Measurements from ENCODE around the gene ZDHHC12.
"Not testable (repeated sequence)": the region's sequence is repeated elsewhere in the genome, so short reads cannot be mapped to it uniquely, and the experiment has no call there.

ZDHHC12 gene

DNA sequence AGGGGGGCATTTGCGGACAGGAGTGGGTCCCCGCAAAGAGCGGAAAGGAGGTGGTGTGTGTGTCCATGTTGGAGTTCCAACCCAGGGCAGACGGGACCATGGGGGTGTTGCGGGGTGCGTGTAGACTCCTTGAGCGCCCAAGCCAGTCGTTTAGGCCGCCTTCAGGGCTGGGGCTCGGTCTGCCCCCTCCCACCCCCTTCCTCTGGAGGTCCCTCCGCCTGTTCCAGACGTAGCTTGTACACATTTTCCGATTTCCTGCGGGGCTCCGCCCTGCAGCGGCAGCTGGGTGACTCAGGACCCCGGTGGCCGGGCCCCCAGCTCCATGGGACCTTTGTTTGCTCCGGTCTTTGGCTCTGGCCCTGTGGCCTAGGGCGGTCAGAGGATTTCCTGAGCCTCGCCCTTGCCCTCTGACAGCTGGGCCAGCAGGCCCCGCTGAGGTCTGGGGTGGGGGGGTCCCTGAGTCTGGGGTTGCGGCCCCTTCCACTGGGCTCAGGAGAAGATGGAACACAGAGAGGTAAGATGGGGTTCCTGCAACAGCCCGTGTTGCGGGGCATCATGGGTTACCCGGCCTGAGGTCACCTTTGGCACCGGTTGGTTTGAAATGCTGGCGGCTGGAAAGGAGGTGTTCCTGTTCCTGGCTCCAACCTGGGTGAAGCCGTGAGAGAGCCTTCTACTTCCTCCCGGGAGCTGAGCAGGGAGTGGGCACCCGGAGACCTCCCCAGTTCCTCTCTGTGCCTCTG lies 20.1 kb downstream of the ZDHHC12 start:
- no peaks in the 10 kb centered on the region for H3K27me3 ChIP-seq (replicated peaks in 2 of 5; ENCODE audit: control insufficient read depth in 4 of 5, insufficient read depth in 5 of 5, low read length in 4 of 5)
- H3K4me3 ChIP-seq (ENCODE audit: control insufficient read depth in 1 of 7, extremely low read depth in 1 of 7, insufficient read depth in 4 of 7, low read depth in 2 of 7, low read length in 6 of 7) = peak overlapping the region; percentile 65 to 94 (median 81)
- H3K36me3 ChIP-seq (ENCODE audit: control insufficient read depth in 4 of 4, insufficient read depth in 4 of 4, low read length in 3 of 4) = peaks cover 0 to 26% (median 12%) of the 10 kb centered on the region in 4 experiments
- 59% methylated on average over 22 of the region's 31 CpGs for WGBS (ENCODE audit: insufficient coverage)
- H3K27ac ChIP-seq (ENCODE audit: insufficient read depth in 1 of 2, low read depth in 1 of 2, low read length in 2 of 2, poor library complexity in 1 of 2, severe bottlenecking in 2 of 2) = peak overlapping the region in 1 of 2 experiments; percentile 58
- DNase-seq = no peak
- ChIA-PET CTCF (interaction anchor here (1.0 kb wide), 1 partner anchor 45 kb away, joined by 3 read pairs; no protein-coding TSS in a partner anchor), POLR2A (no interaction called here)
- H3K4me1 ChIP-seq (ENCODE audit: control extremely low read depth in 1 of 4, control insufficient read depth in 4 of 4, insufficient read depth in 4 of 4, low read length in 3 of 4) = peaks cover 0 to 18% (median 11%) of the 10 kb centered on the region in 4 experiments
- H3K9me3 ChIP-seq (ENCODE audit: control extremely low read depth in 1 of 5, control insufficient read depth in 4 of 5, insufficient read depth in 2 of 5, low read depth in 1 of 5, low read length in 4 of 5) = no peaks in the 10 kb centered on the region

DNA sequence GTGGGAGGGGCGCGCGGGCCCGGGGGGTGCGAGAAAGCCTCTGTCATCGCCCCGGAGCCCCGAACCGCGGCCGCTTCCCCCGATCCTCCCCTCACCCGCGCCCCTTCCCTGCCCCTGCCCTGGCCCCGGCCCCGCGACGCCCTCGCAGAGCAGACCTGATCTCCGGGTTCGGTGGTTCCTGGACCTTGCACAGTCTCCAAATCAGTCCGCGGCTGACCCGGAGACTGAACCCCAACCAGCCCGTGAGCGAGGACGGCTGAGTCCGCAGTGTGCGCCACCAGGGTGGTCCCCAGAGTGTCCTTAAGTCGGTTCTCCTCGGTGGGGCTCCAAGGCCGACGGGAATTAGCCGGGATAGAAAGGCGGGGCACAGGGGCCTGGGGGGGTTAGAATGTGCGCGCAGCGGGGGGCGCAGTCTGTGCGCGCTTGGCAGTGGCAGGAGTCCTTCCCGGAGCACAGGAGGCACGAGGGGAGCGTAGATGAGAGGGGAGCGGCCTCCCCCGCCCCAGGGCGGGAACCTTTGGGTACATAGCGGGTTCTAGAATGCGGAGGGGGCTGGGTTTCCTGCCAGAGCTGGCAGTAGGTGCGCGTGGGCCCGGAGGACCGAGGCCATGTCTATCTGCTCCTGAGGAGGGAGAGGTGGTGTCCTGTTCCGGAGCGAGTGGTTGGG lies 20.8 kb downstream of the ZDHHC12 start:
- WGBS (ENCODE audit: insufficient coverage) = 4% methylated on average over 33 of the region's 55 CpGs
- H3K27ac ChIP-seq (ENCODE audit: insufficient read depth in 1 of 2, low read depth in 1 of 2, low read length in 2 of 2, poor library complexity in 1 of 2, severe bottlenecking in 2 of 2) = peak overlapping the region in 1 of 2 experiments; percentile 58

GRCh38 chr9:128702445-128702948 lies 21.4 kb downstream of the ZDHHC12 start, which contains the start of gene PKN3:
TSS of gene PKN3 (plus strand) at chr9:128702503. CDS start at chr9:128702916, 413 bp downstream.
- peaks cover 0 to 25% (median 11%) of the 10 kb centered on the region in 4 experiments for H3K36me3 ChIP-seq (ENCODE audit: control insufficient read depth in 4 of 4, insufficient read depth in 4 of 4, low read length in 3 of 4)
- peaks cover 0 to 18% (median 11%) of the 10 kb centered on the region in 4 experiments for H3K4me1 ChIP-seq (ENCODE audit: control extremely low read depth in 1 of 4, control insufficient read depth in 4 of 4, insufficient read depth in 4 of 4, low read length in 3 of 4)
- no peaks in the 10 kb centered on the region for H3K9me3 ChIP-seq (ENCODE audit: control extremely low read depth in 1 of 5, control insufficient read depth in 4 of 5, insufficient read depth in 2 of 5, low read depth in 1 of 5, low read length in 4 of 5)
- ChIA-PET POLR2A (interaction anchor here (0.6 to 0.7 kb wide), 2 partner anchors 14 to 116 kb away, joined by 3 read pairs; partner anchors contain the start of gene ENDOG), CTCF (interaction anchor here (0.6 to 1.6 kb wide), 8 partner anchors 10 to 93 kb away, joined by 3 to 14 read pairs (median 3); no protein-coding TSS in a partner anchor)
- peak within 1 kb of the TSS; percentile 65 to 94 (median 81) for H3K4me3 ChIP-seq (ENCODE audit: control insufficient read depth in 1 of 7, extremely low read depth in 1 of 7, insufficient read depth in 4 of 7, low read depth in 2 of 7, low read length in 6 of 7)
- WGBS (ENCODE audit: insufficient coverage) = 1% methylated on average over 46 of the region's 65 CpGs
- no peaks in the 10 kb centered on the region for H3K27me3 ChIP-seq (replicated peaks in 2 of 5; ENCODE audit: control insufficient read depth in 4 of 5, insufficient read depth in 5 of 5, low read length in 4 of 5)
- DNase-seq = peak; percentile 80 to 90 (median 90)
- H3K27ac ChIP-seq (ENCODE audit: insufficient read depth in 1 of 2, low read depth in 1 of 2, low read length in 2 of 2, poor library complexity in 1 of 2, severe bottlenecking in 2 of 2) = peak within 1 kb of the TSS in 1 of 2 experiments; percentile 58

More for the DNA sequence above, 20.8 kb downstream of the ZDHHC12 start:
- ChIA-PET POLR2A (no interaction called here), CTCF (no interaction called here)
- H3K4me1 ChIP-seq (ENCODE audit: control extremely low read depth in 1 of 4, control insufficient read depth in 4 of 4, insufficient read depth in 4 of 4, low read length in 3 of 4) = peaks cover 0 to 18% (median 11%) of the 10 kb centered on the region in 4 experiments
- H3K9me3 ChIP-seq (ENCODE audit: control extremely low read depth in 1 of 5, control insufficient read depth in 4 of 5, insufficient read depth in 2 of 5, low read depth in 1 of 5, low read length in 4 of 5) = no peaks in the 10 kb centered on the region
- DNase-seq = peak in 2 of 3 donors; percentile 52 to 65
- H3K4me3 ChIP-seq (ENCODE audit: control insufficient read depth in 1 of 7, extremely low read depth in 1 of 7, insufficient read depth in 4 of 7, low read depth in 2 of 7, low read length in 6 of 7) = peak overlapping the region; percentile 65 to 94 (median 81)
- H3K27me3 ChIP-seq (replicated peaks in 2 of 5; ENCODE audit: control insufficient read depth in 4 of 5, insufficient read depth in 5 of 5, low read length in 4 of 5) = no peaks in the 10 kb centered on the region
- peaks cover 0 to 26% (median 12%) of the 10 kb centered on the region in 4 experiments for H3K36me3 ChIP-seq (ENCODE audit: control insufficient read depth in 4 of 4, insufficient read depth in 4 of 4, low read length in 3 of 4)

GRCh38 chr9:128701227-128701854 lies 22.6 kb downstream of the ZDHHC12 start:
- POLR2A ChIA-PET = no interaction called here
- H3K27me3 ChIP-seq (replicated peaks in 2 of 5; ENCODE audit: control insufficient read depth in 4 of 5, insufficient read depth in 5 of 5, low read length in 4 of 5) = no peaks in the 10 kb centered on the region
- CTCF ChIA-PET = interaction anchor here (0.7 to 1.6 kb wide), 5 partner anchors 9 to 37 kb away, joined by 3 to 14 read pairs (median 3); no protein-coding TSS in a partner anchor
- no peaks in the 10 kb centered on the region for H3K9me3 ChIP-seq (ENCODE audit: control extremely low read depth in 1 of 5, control insufficient read depth in 4 of 5, insufficient read depth in 2 of 5, low read depth in 1 of 5, low read length in 4 of 5)
- H3K4me1 ChIP-seq (ENCODE audit: control extremely low read depth in 1 of 4, control insufficient read depth in 4 of 4, insufficient read depth in 4 of 4, low read length in 3 of 4) = peaks cover 0 to 18% (median 11%) of the 10 kb centered on the region in 4 experiments
- no peak overlapping the region for H3K27ac ChIP-seq (ENCODE audit: insufficient read depth in 1 of 2, low read depth in 1 of 2, low read length in 2 of 2, poor library complexity in 1 of 2, severe bottlenecking in 2 of 2)
- 95% methylated on average over 8 of the region's 10 CpGs for WGBS (ENCODE audit: insufficient coverage)
- DNase-seq = no peak
- H3K4me3 ChIP-seq (ENCODE audit: control insufficient read depth in 1 of 7, extremely low read depth in 1 of 7, insufficient read depth in 4 of 7, low read depth in 2 of 7, low read length in 6 of 7) = no peak overlapping the region
- peaks cover 0 to 22% (median 8%) of the 10 kb centered on the region in 4 experiments for H3K36me3 ChIP-seq (ENCODE audit: control insufficient read depth in 4 of 4, insufficient read depth in 4 of 4, low read length in 3 of 4)

DNA sequence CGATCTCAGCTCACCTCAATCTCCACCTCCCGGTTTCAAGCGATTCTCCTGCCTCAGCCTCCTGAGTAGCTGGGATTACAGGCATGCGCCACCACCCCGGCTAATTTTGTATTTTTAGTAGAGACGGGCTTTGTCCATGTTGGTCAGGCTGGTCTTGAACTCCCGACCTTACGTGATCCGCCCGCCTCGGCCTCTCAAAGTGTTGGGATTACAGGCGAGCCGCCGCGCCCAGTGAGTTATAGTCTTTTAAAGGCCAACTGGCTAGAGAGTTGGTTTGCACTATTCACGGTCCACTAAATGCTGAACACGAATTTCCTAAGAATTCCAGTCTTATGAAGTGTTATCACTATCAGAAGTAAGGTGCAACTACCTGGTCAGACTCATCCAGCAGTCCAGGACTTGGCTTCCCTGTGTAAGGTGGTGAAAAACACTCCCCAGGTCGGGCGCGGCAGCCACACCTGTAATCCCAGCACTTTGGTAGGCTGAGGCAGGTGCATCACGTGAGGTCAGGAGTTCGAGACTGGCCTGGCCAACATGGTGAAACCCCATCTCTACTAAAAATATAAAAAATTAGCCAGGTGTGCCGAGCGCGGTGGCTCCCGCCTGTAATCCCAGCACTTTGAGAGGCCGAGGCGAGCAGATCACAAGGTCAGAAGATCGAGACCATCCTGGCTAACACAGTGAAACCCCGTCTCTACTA lies 24.7 kb downstream of the ZDHHC12 start:
- Histone ChIP-seq H3K36me3 (ENCODE audit: control insufficient read depth in 4 of 4, insufficient read depth in 4 of 4, low read length in 3 of 4) (peaks cover 2 to 20% (median 12%) of the 10 kb centered on the region in 4 experiments), H3K4me1 (ENCODE audit: control extremely low read depth in 1 of 4, control insufficient read depth in 4 of 4, insufficient read depth in 4 of 4, low read length in 3 of 4) (peaks cover 0 to 18% (median 11%) of the 10 kb centered on the region in 4 experiments)
- ChIA-PET POLR2A (interaction anchor here (0.6 kb wide), 1 partner anchor 228 kb away, joined by 3 read pairs; no protein-coding TSS in a partner anchor), CTCF (interaction anchor here (1.6 kb wide), 1 partner anchor 7 kb away, joined by 10 read pairs; no protein-coding TSS in a partner anchor)
- WGBS (ENCODE audit: insufficient coverage) = 97% methylated on average over 17 of the region's 30 CpGs
- not testable (repeated sequence) for H3K9me3 ChIP-seq (ENCODE audit: control extremely low read depth in 1 of 5, control insufficient read depth in 4 of 5, insufficient read depth in 2 of 5, low read depth in 1 of 5, low read length in 4 of 5); H3K27ac ChIP-seq (ENCODE audit: insufficient read depth in 1 of 2, low read depth in 1 of 2, low read length in 2 of 2, poor library complexity in 1 of 2, severe bottlenecking in 2 of 2); H3K27me3 ChIP-seq (replicated peaks in 2 of 5; ENCODE audit: control insufficient read depth in 4 of 5, insufficient read depth in 5 of 5, low read length in 4 of 5); DNase-seq; H3K4me3 ChIP-seq (ENCODE audit: control insufficient read depth in 1 of 7, extremely low read depth in 1 of 7, insufficient read depth in 4 of 7, low read depth in 2 of 7, low read length in 6 of 7)

Measured in common myeloid progenitor, CD34-positive (primary cell).